Tibial artery (tissue), 4 donors: ENCODE measurements around the gene DNAJB5.

Experiments used
- DNase-seq, 2 donors: peaks; one replicate each; pipeline ENCODE4 v3.0.0-alpha.2; 2019
- H3K27ac ChIP-seq, 2 donors: fragments of 200-600 bp; sonication (generic) in 1 of 2; 1 replicate in 1 of 2; 2 replicates in 1 of 2; pipeline ENCODE4 v1.5.1; 2018 to 2019; ENCODE audit warnings: mild to moderate bottlenecking in 1 of 2
- H3K27me3 ChIP-seq, 2 donors: fragments of 200-600 bp; sonication (generic) in 1 of 2; one replicate each; pipeline versions ENCODE4 v1.5.1 to v1.6.0; 2016 to 2019
- H3K36me3 ChIP-seq, 3 donors: fragments of 200-600 bp; sonication (generic) in 2 of 3; one replicate each; pipeline ENCODE4 v1.5.1; 2016 to 2019; ENCODE audit warnings: mild to moderate bottlenecking in 2 of 3
- H3K4me1 ChIP-seq, 4 donors: fragments of 200-600 bp; sonication (generic) in 2 of 4; 1 replicate in 3 of 4; 2 replicates in 1 of 4; pipeline ENCODE4 v1.5.1; 2016 to 2019
- H3K4me3 ChIP-seq, 2 donors: fragments of 200-600 bp; sonication (generic) in 1 of 2; 1 replicate in 1 of 2; 2 replicates in 1 of 2; pipeline ENCODE4 v1.5.1; 2018 to 2019; ENCODE audit warnings: mild to moderate bottlenecking in 2 of 2
- H3K9me3 ChIP-seq, 3 donors: fragments of 200-600 bp; sonication (generic) in 1 of 3; one replicate each; pipeline ENCODE4 v1.5.1; 2016 to 2019
- CTCF ChIP-seq, 2 experiments: fragments of 200-600 bp in 1 of 2; fragments of 450-650 bp in 1 of 2; IDR thresholded peaks; one replicate each; pipeline ENCODE4 v1.5.1; 2017 to 2019; ENCODE audit warnings: antibody characterized with exemption in 2 of 2, mild to moderate bottlenecking in 1 of 2, moderate library complexity in 1 of 2
- intact Hi-C: fragments of 100-400 bp; cut with DNase I; formaldehyde crosslinking; loops from one replicate; pipeline ENCODE4 v1.15.0; 2023; ENCODE audit warnings: low total_unique reads

DNAJB5 gene

DNA sequence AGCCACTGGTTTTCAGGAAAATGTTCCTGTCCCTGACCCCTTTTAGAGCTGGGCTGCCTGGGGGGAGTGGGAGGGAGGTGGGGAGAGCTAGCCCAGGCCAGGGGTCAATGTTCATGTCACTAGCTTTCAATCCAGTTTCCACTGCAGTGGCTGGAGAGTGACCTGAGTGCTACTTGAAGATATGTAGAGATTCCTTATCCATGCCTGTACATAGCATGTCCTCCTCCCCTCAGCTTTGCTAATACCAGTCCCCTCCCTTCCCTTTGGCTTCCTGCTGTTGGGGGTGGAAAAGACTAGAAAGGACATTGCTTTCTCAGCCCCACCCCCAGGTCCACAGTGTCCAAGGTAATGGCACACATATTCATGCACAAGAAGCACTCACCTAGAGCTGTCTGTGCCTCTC lies 7.8 kb downstream of the DNAJB5 start:
- Histone ChIP-seq H3K9me3 (no peaks in the 10 kb centered on the region), H3K4me3 (no peak overlapping the region), H3K4me1 (peaks cover 0 to 42% (median 28%) of the 10 kb centered on the region in 4 donors), H3K27ac (peak overlapping the region in 1 of 2 donors; percentile 37), H3K36me3 (peaks cover 13 to 30% (median 22%) of the 10 kb centered on the region in 3 donors), H3K27me3 (no peaks in the 10 kb centered on the region)
- DNase-seq, result no peak
- intact Hi-C loops, result loop anchor here (5.0 kb wide), 1 partner anchor 70 kb away; no protein-coding TSS in a partner anchor
- no peak for TF ChIP-seq CTCF (IDR thresholded peaks at IDR 0.05)

DNA sequence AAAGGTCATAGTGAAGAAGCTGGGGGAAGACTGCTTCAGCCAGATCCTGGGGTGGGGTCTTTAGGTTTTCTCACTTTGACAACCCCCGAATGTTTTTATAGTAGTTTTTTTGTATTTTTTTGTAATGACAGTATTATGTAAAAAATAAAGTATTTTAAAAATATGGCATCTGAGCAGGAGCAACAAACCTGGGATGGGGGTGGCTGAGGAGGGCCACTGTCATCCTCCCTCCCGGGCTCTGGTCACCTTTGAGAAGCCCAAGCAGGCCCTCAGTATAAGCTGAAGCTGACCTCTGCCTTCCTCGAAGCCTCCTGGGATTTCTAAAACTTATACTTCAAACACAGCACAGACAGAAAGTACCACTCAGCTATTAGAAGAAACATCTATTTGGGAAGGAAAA lies 8.7 kb downstream of the DNAJB5 start:
- H3K4me3 ChIP-seq, result no peak overlapping the region
- DNase-seq, result no peak
- H3K27ac ChIP-seq, result peak overlapping the region in 1 of 2 donors; percentile 37
- H3K9me3 ChIP-seq, result no peaks in the 10 kb centered on the region
- intact Hi-C loops, result loop anchor here (5.0 kb wide), 1 partner anchor 69 kb away; no protein-coding TSS in a partner anchor
- H3K27me3 ChIP-seq, result no peaks in the 10 kb centered on the region
- peaks cover 13 to 30% (median 22%) of the 10 kb centered on the region in 3 donors for H3K36me3 ChIP-seq
- peaks cover 0 to 33% (median 20%) of the 10 kb centered on the region in 4 donors for H3K4me1 ChIP-seq
- no peak for TF ChIP-seq CTCF (IDR thresholded peaks at IDR 0.05)

DNA sequence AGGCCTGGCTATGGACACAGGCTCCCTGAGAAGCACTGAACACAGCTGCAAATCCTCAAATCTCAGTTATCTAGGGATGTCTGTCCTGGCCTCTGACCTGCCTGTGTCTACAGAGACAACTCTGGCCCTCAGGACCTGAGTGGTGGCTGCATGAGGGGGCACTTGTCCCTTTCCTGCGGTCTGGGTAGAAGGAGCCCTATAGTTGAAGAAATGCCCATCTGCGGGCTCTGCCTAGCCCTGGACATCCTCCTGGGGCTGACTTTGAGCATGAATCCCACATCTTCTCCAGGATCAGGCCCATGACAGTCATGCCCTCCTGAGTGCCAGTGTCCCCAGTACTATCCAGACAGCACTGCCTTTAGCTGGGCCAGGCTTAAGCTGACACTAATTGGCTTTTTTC lies 10.0 kb downstream of the DNAJB5 start:
- intact Hi-C loops, result loop anchor here (5.0 kb wide), 1 partner anchor 68 kb away; no protein-coding TSS in a partner anchor
- H3K27ac ChIP-seq, result no peak overlapping the region

GRCh38 chr9:35000535-35001284 lies 11.2 kb downstream of the DNAJB5 start:
- Histone ChIP-seq H3K36me3 (peaks cover 13 to 30% (median 22%) of the 10 kb centered on the region in 3 donors), H3K4me1 (peaks cover 0 to 9% (median under 1%) of the 10 kb centered on the region in 4 donors), H3K9me3 (no peaks in the 10 kb centered on the region), H3K27me3 (no peaks in the 10 kb centered on the region), H3K4me3 (no peak overlapping the region), H3K27ac (no peak overlapping the region)
- intact Hi-C loops, result no loop called here
- TF ChIP-seq CTCF (IDR thresholded peaks at IDR 0.05), result no peak
- no peak for DNase-seq

More for the DNA sequence above, 10.0 kb downstream of the DNAJB5 start:
- no peaks in the 10 kb centered on the region for H3K9me3 ChIP-seq
- peaks cover 0 to 20% (median 7%) of the 10 kb centered on the region in 4 donors for H3K4me1 ChIP-seq
- no peaks in the 10 kb centered on the region for H3K27me3 ChIP-seq
- peaks cover 13 to 30% (median 22%) of the 10 kb centered on the region in 3 donors for H3K36me3 ChIP-seq
- no peak for DNase-seq
- H3K4me3 ChIP-seq, result no peak overlapping the region
- TF ChIP-seq CTCF (IDR thresholded peaks at IDR 0.05), result no peak

DNA sequence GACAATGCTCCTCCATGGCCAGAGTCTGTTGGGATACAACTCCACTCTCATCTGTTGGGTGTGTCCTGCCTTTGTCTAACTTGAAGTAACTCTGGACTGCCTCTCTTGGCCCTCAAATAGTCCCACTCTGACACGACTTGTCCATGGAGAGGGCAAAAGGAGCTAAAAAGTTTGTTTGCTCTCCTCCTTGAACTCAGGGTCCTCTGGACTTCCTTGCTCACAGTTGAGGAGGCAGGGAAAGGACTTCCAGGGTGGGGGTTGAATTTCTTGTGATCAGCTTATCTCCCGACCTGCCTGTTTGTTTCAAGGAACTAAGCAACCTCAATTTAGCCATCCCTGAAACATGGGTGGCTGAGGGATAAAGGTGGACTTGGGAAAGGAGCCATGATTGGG lies 11.7 kb downstream of the DNAJB5 start:
- H3K36me3 ChIP-seq, result peaks cover 10 to 26% (median 17%) of the 10 kb centered on the region in 3 donors
- no peak overlapping the region for H3K27ac ChIP-seq
- no peak overlapping the region for H3K4me3 ChIP-seq
- peaks cover 0 to 3% (median 0%) of the 10 kb centered on the region in 4 donors for H3K4me1 ChIP-seq
- no peaks in the 10 kb centered on the region for H3K9me3 ChIP-seq
- no peaks in the 10 kb centered on the region for H3K27me3 ChIP-seq
- no peak for TF ChIP-seq CTCF (IDR thresholded peaks at IDR 0.05)
- DNase-seq, result no peak
- intact Hi-C loops, result no loop called here
